NCI-H2081 treated with DMSO at 0.1 percent for 48 hours (cell line): ENCODE measurements around the gene PAQR4.

Experiments used
- DNase-seq: peaks from one replicate; lab custom pipeline; 2025; lab: John Stamatoyannopoulos, UW

PAQR4 gene

DNA sequence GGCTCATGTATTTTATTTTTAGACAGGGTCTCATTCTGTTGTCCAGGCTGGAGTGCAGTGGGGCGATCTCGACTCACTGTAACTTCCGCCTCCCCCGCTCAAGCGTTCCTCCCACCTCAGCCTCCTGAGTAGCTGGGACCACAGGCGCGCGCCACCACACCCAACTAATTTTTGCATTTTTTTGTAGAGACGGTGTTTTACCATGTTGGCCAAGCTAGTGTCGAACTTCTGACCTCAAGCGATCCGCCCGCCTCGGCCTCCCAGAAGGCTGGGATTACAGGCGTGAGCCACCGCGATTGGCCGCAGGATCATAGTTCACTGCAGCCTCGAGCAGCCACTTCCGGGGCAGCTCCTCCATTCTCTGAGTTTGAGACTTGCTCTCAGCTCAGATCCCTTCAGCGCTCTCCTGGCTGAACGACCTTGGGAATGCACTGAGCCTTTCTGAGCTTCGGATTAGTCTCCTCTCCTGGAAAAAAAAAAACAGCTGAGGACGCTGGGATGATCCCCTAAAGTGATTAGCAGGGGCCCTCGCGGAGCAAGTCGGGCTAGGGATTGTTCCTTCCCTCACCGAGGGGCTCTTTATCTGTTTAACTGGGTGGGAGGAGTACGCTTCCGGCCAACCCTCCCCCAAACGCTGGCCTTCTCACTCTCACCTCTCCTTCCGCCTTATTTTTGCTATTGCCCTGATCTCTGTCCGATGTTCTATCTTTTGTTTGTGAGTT is 12.2 kb downstream of the PAQR4 start:
- DNase-seq: no peak

GRCh38 chr16:2981899-2982250 is 12.7 kb downstream of the PAQR4 start:
- no peak for DNase-seq

DNA sequence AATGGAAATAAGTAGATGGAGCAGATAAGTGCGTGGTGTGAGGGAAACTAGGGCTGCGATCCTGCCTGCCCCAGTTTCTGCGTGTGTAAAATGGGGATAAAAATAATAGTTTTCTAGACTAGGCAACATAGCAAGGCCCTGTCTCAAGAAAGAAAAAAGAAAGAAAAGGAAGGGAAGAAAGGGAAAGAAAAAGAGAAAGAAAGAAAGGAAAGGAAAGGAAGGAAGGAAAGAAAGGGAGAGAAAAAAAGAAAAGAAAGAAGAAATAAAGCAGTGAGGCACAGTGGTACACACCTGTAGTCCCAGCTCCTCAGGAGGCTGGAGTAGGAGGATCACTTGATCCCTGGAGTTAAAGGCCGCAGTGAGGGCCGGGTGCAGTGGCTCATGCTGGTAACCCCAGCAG is 13.3 kb downstream of the PAQR4 start:
- DNase-seq: no peak

- no peak for DNase-seq
Observed at GRCh38 chr16:2983706-2984136, 14.6 kb downstream of the PAQR4 start.

- DNase-seq: no peak
Observed at GRCh38 chr16:2985462-2985861, 16.3 kb downstream of the PAQR4 start.

DNA sequence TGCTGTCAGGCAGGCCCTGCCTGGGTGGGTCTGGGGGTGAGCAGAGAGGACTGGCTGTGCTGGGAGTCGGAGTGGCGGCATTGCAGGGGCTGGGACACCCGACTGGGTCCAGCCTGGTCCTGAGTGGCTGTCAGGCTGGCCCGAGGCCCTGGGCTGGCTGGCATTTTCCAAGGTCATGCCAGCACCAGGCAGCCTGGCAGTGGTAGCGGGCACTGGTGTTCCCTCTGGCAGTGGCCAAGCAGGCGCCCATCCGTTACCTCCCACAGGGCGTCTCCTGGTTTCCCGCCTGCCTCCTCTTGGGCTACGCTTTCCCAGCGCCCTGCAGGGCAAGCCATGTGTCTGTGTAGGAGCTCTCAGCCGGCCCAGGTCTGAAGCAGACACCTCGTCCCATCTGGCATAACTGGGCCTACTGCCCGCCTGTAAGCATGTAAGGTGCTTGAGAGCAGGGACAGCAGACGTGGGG is 16.8 kb downstream of the PAQR4 start:
- no peak for DNase-seq

GRCh38 chr16:2986623-2987188 is 17.6 kb downstream of the PAQR4 start:
- DNase-seq: no peak

DNA sequence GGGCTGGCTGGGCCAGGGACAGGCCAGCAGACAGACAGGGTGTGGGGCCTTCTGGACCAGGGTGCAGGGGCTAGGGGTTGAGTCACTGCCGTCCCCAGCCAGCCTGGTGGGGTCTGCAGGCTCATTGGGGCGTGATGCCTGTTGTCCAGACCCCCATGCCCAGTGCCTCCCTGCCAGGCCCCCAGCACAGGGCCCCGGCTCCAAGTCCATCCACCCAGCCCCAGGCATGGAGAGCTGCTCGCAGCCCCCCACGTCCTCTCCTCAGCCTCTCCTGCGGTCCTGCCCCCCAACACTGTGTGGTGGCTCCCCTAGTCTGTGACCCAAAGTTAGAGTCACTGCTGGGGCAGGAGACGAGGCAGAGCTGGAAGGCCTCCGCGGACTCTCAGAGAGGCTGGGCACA is 18.1 kb downstream of the PAQR4 start:
- DNase-seq: no peak

DNA sequence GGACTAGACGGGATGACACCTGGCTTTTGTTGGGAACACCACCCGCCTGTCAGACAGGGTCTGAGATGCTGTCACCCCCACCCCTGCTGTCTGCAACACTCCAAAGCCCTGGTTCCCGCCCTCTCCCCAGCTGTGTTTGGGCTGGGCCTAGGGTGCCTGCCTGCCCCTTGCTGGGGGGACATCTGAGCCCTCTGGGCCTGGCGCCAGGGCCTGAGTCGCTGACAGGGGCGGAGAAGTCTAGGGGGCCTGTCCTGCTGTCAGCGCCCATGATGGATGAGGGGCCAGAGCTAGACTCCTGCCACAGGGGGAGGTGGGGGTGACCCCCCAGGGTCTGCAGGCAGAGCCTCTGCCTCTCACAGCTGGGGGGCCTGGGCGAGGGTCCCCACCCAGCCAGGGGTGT is 18.7 kb downstream of the PAQR4 start:
- DNase-seq: no peak

DNA sequence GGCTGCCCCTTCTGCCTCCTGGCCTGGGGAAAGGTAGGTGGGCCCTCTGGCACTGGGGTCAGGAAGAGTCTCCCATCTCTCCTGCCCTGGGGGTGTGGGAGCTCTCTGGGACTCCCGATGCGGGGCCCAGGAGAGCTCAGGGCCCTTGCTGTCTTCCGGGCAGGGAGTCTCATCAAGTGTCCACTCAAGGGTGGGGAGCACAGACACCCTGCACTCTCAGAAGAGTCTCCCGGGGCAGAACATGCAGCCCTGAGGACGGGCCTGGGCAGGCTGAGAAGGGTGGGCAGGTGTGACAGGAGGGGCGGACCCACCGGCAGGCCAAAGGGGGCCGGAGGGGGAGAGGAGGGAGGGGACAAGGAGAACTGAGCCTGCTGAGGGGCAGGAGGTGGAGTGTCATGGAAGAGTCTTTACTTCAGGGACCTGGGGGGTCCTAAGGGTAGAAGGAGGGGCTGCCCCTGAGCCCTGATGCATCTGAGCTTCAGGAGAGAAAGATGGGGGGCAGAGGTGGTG is 19.5 kb downstream of the PAQR4 start:
- DNase-seq: no peak

GRCh38 chr16:2990891-2991290 is 21.7 kb downstream of the PAQR4 start:
- no peak for DNase-seq

- no peak for DNase-seq
Observed at GRCh38 chr16:2991566-2992261, 22.6 kb downstream of the PAQR4 start.

- no peak for DNase-seq
Observed at GRCh38 chr16:2992383-2993081, 23.4 kb downstream of the PAQR4 start.

- DNase-seq: no peak
Observed at GRCh38 chr16:2996298-2996697, 27.1 kb downstream of the PAQR4 start.

DNA sequence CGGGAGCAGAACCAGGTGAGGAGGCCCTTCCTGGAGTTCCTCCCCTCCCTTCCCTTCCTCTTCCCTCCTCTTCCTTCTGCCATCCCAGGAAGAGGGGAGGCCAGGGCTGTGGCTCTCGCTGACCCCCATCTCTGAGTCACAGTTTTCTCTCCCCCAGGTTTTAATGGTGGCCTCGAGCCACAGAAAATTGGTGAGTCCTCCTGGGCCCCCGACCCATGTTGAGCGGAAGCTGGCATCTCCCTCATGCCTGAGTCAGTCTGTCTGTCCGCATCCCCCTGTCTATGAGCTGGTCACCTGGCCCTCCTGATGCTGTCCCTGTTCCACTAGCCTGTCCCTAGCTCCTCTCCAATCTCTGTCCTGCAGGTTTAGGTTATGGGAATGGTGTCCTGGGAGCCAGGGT is 30.8 kb downstream of the PAQR4 start:
- DNase-seq: no peak

- no peak for DNase-seq
Observed at GRCh38 chr16:3000540-3000939, 31.4 kb downstream of the PAQR4 start.

GRCh38 chr16:3001316-3001715 is 32.2 kb downstream of the PAQR4 start:
- no peak for DNase-seq

GRCh38 chr16:3003582-3004270 is 34.6 kb downstream of the PAQR4 start:
- peak; percentile 97 for DNase-seq

GRCh38 chr16:3004319-3004718 is 35.2 kb downstream of the PAQR4 start:
- no peak for DNase-seq

DNA sequence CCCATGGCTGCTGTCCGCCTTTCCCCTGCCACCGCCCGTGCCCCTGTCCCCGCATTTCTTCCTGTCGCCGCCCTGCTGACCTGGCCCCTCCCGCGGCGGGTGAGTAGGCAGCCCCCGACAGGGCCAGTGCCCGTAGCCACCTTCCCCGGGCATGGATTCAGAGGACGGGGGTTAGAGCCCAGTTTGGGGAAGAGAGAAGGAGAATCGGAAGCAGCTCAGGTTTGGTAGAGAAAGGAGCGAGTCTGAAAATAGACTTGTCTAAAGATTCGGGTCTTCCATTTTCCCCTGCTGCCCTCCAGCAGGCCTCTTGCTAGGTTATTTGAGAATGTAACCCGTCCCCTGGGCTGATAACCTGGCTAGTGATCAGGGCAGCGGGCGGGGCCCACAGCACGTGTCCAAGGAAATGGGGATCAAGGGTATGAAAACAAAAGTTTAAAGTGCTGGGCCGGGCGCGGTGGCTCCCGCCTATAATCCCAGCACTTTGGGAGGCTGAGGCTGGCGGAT is 35.7 kb downstream of the PAQR4 start:
- DNase-seq: no peak

DNA sequence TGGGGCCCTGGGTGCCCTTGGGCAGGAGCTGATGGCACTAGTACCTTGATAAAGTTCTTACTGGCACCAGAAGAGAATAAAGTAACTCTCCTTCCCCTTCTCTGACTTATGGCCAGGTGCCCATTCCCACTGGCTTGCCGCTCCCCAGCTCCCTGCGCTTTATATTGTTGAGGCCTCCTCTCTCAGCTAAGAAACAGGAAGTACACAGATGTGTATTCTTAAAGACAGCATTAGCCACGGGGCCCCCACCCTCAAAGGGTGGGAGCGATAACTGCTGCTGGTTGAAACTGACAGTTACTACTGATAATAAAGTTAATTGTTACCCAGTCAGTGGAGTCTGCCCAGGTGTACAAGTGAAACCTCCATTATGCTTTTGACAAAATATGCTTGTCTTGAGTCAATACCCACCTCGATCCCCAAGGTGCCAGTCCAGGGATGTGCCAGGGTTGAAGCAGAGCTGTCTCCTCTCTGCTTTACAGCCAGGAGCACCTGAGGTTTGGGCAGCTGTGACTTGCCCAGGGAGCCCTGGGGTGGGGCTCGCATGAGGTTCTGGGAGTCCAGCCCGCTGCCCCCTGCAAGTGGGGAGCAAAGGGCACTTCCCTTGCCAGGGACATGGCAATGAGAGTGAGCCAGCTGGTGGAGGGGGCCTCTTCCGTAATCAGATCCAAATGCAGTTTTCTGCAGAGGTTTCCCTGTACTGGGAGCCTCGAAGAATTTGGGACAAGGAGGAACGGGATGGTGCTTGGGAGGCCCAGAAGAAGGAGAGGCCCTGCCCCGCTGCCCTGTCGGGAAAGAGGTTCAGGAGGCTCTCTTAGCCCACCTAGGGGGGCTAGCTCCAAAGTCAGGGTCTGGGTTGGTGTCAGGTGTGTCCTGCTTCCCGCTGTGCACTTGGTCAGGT is 38.2 kb downstream of the PAQR4 start:
- DNase-seq: no peak
